Measurements from ENCODE around the gene KRT13.

DNA sequence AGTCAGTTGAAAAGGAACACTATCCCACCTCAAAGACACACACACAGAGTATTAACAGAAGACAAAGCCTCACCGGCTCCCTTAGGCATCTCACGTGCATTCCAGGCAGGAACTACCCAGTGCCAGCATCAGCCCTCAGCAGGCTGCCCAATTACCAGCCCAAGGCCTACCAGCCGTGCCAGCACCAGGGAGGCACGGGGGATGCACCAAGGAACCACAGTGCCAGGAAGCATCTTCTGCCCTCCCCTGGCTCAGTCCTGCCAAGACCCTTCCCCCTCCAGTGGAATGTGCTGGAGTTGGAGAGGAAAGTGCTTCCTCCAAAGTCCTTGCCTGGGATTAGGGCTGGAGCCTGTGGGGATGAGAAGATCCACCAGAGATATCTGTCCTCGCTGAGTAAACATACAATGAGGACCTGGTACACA is 33.7 kb upstream of the KRT13 start:
- no peak for TF ChIP-seq GATA3 (IDR thresholded peaks at IDR 0.05; ENCODE audit: low read depth, low read length)
- TF ChIP-seq GATA2 (IDR thresholded peaks at IDR 0.05; ENCODE audit: low read depth, low read length), result no peak

All from SH-SY5Y (cell line).